Measurements from ENCODE around the gene ATP6V0E1. TPM values are rescaled to one million over a fixed set of nuclear protein-coding genes. Genes with fewer than 3 reads are reported as not detected.
A peak's percentile ranks its signal among the peaks of the same experiment; 100 is the strongest.

Gene ATP6V0E1
- total and polyA plus RNA-seq, 8 donors = 18.0 to 328 (median 133) TPM

DNA sequence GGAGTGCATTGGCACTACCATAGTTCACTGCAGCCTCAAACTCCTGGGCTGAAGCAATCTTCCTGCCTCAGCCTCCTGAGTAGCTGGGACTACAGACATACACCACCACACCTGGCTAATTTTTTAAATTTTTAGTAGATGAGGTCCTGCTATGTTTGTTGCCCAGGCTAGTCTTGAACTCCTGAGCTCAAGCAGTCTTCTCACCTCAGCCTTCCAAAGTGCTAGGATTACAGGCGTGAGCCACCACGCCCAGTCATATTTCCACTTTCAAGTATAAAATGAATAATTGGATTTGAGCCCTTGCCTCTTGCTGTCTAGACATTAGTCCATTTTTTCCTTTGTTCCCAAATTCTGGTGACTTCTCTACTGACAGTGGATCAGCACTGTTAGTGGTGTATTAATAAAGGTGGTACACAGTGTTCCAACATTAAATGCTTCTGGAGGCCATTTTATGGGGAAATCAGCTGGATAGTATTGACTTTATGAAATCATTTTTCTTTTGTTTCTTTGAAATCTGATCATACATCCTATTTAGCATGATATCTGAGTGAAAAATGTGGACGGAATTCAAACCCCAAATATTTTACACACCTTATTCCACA, 15.9 kb downstream of the ATP6V0E1 start:
- no peak for DNase-seq
- no peak overlapping the region for H3K4me3 ChIP-seq
- peak overlapping the region in 3 of 5 donors; percentile 6 to 42 (median 31) for H3K27ac ChIP-seq
- 64 to 76% (median 70%) methylated on average over 3 of the region's 3 CpGs for WGBS, 5 donors
- H3K4me1 ChIP-seq = peaks cover 14 to 61% (median 45%) of the 10 kb centered on the region in 4 donors
- no peaks in the 10 kb centered on the region for H3K9me3 ChIP-seq
- no peaks in the 10 kb centered on the region for H3K27me3 ChIP-seq
- H3K36me3 ChIP-seq = peaks cover 14 to 45% (median 38%) of the 10 kb centered on the region in 4 donors
- no peak for TF ChIP-seq EP300 (IDR thresholded peaks at IDR 0.05)
- TF ChIP-seq POLR2A (IDR thresholded peaks at IDR 0.05) = no peak
- TF ChIP-seq, protein P1, sequence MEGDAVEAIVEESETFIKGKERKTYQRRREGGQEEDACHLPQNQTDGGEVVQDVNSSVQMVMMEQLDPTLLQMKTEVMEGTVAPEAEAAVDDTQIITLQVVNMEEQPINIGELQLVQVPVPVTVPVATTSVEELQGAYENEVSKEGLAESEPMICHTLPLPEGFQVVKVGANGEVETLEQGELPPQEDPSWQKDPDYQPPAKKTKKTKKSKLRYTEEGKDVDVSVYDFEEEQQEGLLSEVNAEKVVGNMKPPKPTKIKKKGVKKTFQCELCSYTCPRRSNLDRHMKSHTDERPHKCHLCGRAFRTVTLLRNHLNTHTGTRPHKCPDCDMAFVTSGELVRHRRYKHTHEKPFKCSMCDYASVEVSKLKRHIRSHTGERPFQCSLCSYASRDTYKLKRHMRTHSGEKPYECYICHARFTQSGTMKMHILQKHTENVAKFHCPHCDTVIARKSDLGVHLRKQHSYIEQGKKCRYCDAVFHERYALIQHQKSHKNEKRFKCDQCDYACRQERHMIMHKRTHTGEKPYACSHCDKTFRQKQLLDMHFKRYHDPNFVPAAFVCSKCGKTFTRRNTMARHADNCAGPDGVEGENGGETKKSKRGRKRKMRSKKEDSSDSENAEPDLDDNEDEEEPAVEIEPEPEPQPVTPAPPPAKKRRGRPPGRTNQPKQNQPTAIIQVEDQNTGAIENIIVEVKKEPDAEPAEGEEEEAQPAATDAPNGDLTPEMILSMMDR (IDR thresholded peaks at IDR 0.05) = no peak
- TF ChIP-seq POLR2AphosphoS5 (IDR thresholded peaks at IDR 0.05) = no peak
- intact Hi-C loops (cut with DNase I; ENCODE audit: low total_unique reads) = no loop called here

DNA sequence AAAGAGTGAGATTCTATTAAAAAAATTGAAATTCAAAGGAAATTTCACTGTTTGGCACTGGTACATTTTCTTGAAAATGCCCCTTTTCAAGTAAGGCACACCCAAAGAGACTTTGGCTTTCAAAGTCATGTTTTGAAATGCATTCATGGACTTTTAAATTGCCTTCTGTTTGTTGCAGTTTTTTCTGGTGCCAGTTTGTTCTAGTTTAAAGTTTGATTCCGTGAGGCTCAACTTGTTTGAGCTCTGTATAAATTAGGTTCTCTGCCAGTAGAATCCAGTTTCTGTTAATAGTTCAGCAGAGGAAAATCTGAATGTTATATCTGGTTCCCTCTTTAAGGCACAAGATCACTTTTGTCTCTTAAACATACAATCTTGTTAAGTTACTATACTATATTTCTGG, 16.4 kb downstream of the ATP6V0E1 start:
- peaks cover 14 to 62% (median 47%) of the 10 kb centered on the region in 4 donors for H3K4me1 ChIP-seq
- no peaks in the 10 kb centered on the region for H3K9me3 ChIP-seq
- intact Hi-C loops (cut with DNase I; ENCODE audit: low total_unique reads) = no loop called here
- peaks cover 14 to 40% (median 33%) of the 10 kb centered on the region in 4 donors for H3K36me3 ChIP-seq
- 20 to 46% (median 29%) methylated on average over 1 of the region's 1 CpG for WGBS, 5 donors
- no peaks in the 10 kb centered on the region for H3K27me3 ChIP-seq
- peak overlapping the region in 3 of 5 donors; percentile 6 to 42 (median 22) for H3K27ac ChIP-seq
- TF ChIP-seq POLR2A (IDR thresholded peaks at IDR 0.05) = no peak
- TF ChIP-seq, protein P1 (IDR thresholded peaks at IDR 0.05) = no peak
- DNase-seq = no peak
- H3K4me3 ChIP-seq = no peak overlapping the region

DNA sequence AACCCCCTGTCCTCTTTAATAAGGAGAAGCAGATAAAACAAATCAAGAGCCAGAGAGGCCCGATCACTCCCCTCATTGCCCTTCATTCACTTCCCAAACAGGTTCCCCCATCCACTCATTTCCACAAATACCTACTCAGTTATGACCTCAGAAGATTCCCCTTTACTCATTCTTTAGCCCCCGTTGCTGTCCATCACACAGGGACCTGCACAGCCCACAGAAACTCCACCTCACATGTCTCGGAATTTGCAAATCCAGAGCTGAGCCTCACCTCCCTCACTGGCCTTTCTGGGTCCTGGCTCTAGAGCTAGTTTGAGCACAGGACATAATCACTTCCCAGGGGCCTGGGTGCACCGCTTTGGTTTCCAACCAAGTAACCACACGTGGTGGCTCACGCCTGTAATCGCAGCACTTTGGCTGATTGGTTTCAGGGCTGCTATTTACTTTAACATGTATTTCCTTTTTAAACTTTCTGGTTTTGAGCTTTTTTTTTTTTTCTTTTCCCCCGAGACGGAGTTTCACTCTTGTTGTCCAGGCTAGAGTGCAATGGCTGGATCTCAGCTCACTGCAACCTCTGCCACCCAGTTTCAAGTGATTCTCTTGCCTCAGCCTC, 17.8 kb downstream of the ATP6V0E1 start:
- intact Hi-C loops (cut with DNase I; ENCODE audit: low total_unique reads) = no loop called here
- no peak overlapping the region for H3K4me3 ChIP-seq
- 64 to 82% (median 78%) methylated on average over 9 of the region's 9 CpGs for WGBS, 5 donors
- H3K36me3 ChIP-seq = peaks cover 8 to 26% (median 19%) of the 10 kb centered on the region in 4 donors
- H3K27me3 ChIP-seq = no peaks in the 10 kb centered on the region
- H3K9me3 ChIP-seq = no peaks in the 10 kb centered on the region
- TF ChIP-seq EP300 (IDR thresholded peaks at IDR 0.05) = no peak
- no peak for TF ChIP-seq POLR2AphosphoS5 (IDR thresholded peaks at IDR 0.05)
- no peak for TF ChIP-seq POLR2A (IDR thresholded peaks at IDR 0.05)
- TF ChIP-seq, protein P1 (IDR thresholded peaks at IDR 0.05) = no peak
- H3K27ac ChIP-seq = no peak overlapping the region
- no peak for DNase-seq
- H3K4me1 ChIP-seq = peaks cover 14 to 67% (median 49%) of the 10 kb centered on the region in 4 donors

DNA sequence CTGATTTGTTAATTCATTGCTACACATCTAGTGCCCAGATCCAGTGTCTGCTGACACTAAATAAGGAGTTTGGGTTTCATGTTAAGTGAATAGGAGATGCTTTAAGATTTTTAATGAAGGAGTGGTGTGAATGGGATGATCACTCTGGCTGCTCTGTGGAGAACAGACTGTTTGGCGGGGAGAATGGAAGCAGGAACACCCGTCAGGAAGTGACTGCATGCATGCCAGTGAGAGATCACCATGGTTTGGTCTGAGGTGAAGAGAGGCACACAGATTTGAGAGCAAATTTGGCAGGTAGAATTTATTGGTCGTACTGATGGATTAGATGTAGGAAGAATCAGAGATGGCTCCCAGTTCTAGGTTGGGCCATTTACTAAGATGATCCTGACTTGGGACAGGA, 19.8 kb downstream of the ATP6V0E1 start:
- TF ChIP-seq EP300 (IDR thresholded peaks at IDR 0.05) (no peak), POLR2AphosphoS5 (IDR thresholded peaks at IDR 0.05) (no peak), POLR2A (IDR thresholded peaks at IDR 0.05) (no peak)
- TF ChIP-seq, protein P1 (IDR thresholded peaks at IDR 0.05) = no peak
- intact Hi-C loops (cut with DNase I; ENCODE audit: low total_unique reads) = no loop called here
- Histone ChIP-seq H3K27ac (no peak overlapping the region), H3K36me3 (peaks cover under 1 to 6% (median 4%) of the 10 kb centered on the region in 4 donors), H3K4me3 (no peak overlapping the region), H3K4me1 (peaks cover 18 to 87% (median 64%) of the 10 kb centered on the region in 4 donors), H3K9me3 (no peaks in the 10 kb centered on the region), H3K27me3 (no peaks in the 10 kb centered on the region)
- WGBS, 5 donors = 84 to 96% (median 87%) methylated on average over 3 of the region's 3 CpGs
- DNase-seq = no peak

Measured in stomach (tissue), 9 donors.